Measurements from ENCODE around the gene FN3K.

The FN3K gene

GRCh38 chr17:82726427-82726826, 9.0 kb upstream of the FN3K start:
- intact Hi-C loops (cut with DNase I; ENCODE audit: low total_unique reads): no loop called here
- peaks cover 18 to 87% (median 50%) of the 10 kb centered on the region in 3 donors for H3K36me3 ChIP-seq

DNA sequence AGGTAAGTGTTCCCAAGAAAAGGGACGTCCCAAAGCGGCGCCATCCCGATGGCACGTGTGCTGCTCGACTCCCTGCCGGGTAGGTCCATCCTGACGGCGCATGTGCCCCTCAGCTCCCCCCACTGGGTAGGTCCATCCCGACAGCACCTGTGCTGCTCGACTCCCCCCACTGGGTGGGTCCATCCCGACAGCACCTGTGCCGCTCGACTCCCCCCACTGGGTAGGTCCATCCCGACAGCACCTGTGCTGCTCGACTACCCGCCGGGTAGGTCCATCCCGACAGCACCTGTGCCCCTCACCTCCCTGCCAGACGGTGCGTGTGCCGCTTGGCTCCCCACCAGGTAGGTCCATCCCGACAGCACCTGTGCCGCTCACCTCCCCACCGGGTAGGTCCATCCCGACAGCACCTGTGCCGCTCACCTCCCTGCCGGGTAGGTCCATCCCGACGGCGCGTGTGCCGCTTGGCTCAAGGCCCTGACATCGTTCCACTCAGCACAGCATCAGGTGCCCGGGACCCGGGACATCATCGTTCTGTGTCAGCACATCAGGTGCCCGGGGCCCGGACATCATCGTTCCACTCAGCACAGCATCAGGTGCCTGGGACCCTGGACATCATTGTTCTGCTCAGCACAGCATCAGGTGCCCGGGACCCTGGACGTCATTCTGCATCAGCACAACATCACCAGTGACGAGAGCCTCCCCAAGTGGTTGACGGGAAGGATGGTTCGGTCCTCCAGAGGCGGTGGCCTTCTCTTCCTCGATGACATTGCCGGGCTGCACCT, 5.7 kb upstream of the FN3K start:
- no peaks in the 10 kb centered on the region for H3K27me3 ChIP-seq
- no peak overlapping the region for H3K4me3 ChIP-seq
- no peak for TF ChIP-seq CTCF (IDR thresholded peaks at IDR 0.05)
- H3K27ac ChIP-seq: no peak overlapping the region
- peaks cover 0 to 67% (median 35%) of the 10 kb centered on the region in 3 donors for H3K36me3 ChIP-seq
- H3K9me3 ChIP-seq: no peaks in the 10 kb centered on the region
- intact Hi-C loops (cut with DNase I; ENCODE audit: low total_unique reads): no loop called here
- DNase-seq: no peak
- H3K4me1 ChIP-seq: peaks cover 0 to 3% (median 1%) of the 10 kb centered on the region in 4 donors

More at GRCh38 chr17:82726427-82726826, 9.0 kb upstream of the FN3K start:
- DNase-seq: no peak
- Histone ChIP-seq H3K4me1 (no peaks in the 10 kb centered on the region), H3K27ac (no peak overlapping the region), H3K9me3 (no peaks in the 10 kb centered on the region), H3K4me3 (no peak overlapping the region), H3K27me3 (no peaks in the 10 kb centered on the region)
- no peak for TF ChIP-seq CTCF (IDR thresholded peaks at IDR 0.05)

GRCh38 chr17:82732118-82732743, 3.2 kb upstream of the FN3K start:
- Histone ChIP-seq H3K4me3 (no peak overlapping the region), H3K4me1 (peaks cover 0 to 20% (median 15%) of the 10 kb centered on the region in 4 donors), H3K27me3 (no peaks in the 10 kb centered on the region), H3K27ac (no peak overlapping the region), H3K9me3 (no peaks in the 10 kb centered on the region), H3K36me3 (peaks cover 0 to 44% (median 22%) of the 10 kb centered on the region in 3 donors)
- DNase-seq: no peak
- no peak for TF ChIP-seq CTCF (IDR thresholded peaks at IDR 0.05)
- intact Hi-C loops (cut with DNase I; ENCODE audit: low total_unique reads): no loop called here

- no peak for DNase-seq
- H3K4me3 ChIP-seq: peak overlapping the region; percentile 82 to 89
- no peaks in the 10 kb centered on the region for H3K27me3 ChIP-seq
- no peak for TF ChIP-seq CTCF (IDR thresholded peaks at IDR 0.05)
- H3K36me3 ChIP-seq: peaks cover 25 to 46% (median 39%) of the 10 kb centered on the region in 3 donors
- H3K27ac ChIP-seq: peak overlapping the region; percentile 80 to 93
- H3K9me3 ChIP-seq: peaks cover 0 to 14% (median 0%) of the 10 kb centered on the region in 3 donors
- H3K4me1 ChIP-seq: peaks cover 0 to 26% (median 15%) of the 10 kb centered on the region in 4 donors
- intact Hi-C loops (cut with DNase I; ENCODE audit: low total_unique reads): no loop called here
Measured at GRCh38 chr17:82736511-82737185, 1.2 kb downstream of the FN3K start.

DNA sequence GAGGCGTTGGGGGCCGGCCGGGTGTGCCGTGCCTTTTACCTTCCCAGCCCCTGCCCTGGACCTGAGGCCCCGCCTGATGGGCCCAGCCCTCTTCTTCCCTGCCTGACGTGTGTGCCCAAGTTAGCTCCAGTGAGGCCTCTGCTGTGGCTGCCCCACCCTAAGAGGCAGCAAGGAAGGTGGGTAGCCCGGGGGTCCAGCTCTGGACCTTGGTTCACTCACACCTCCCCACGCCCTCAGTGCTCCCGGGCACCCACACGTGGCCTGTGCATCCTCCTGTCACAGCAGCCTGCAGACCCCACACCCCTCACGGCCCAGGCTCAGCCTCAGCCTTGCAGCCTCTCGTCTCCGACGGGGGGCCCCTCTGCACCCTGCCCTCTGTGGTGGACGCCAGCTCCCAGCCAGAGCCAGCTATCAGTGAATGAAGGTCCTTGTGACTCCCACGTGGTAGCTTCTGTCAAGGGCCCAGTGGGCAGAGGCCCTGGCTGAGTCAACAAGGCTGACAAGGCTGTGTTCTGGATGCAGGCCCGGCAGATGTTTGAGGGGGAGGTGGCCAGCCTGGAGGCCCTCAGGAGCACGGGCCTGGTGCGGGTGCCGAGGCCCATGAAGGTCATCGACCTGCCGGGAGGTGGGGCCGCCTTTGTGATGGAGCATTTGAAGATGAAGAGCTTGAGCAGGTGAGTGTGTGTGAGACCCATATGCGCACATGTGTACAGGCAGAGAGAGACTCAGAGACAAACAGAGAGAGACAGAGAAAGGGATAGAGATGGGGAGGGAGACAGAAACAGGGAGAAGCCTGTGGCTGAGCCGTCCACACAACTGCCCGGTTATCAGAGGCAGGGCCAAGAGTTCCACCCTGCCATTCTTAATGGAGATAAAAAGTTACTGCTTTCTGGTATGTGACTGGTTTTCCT, 2.8 kb downstream of the FN3K start:
- Histone ChIP-seq H3K9me3 (peaks cover 0 to 14% (median 0%) of the 10 kb centered on the region in 3 donors), H3K4me1 (peaks cover 0 to 26% (median 15%) of the 10 kb centered on the region in 4 donors), H3K27me3 (no peaks in the 10 kb centered on the region), H3K36me3 (peaks cover 41 to 53% (median 51%) of the 10 kb centered on the region in 3 donors), H3K27ac (no peak overlapping the region), H3K4me3 (no peak overlapping the region)
- intact Hi-C loops (cut with DNase I; ENCODE audit: low total_unique reads): no loop called here
- no peak for TF ChIP-seq CTCF (IDR thresholded peaks at IDR 0.05)
- no peak for DNase-seq
